Right atrium auricular region (tissue), 2 donors: ENCODE data around the gene NR2E1. TPM values are rescaled to one million over a fixed set of nuclear protein-coding genes. Genes with fewer than 3 reads are reported as not detected.

Experiments used
- DNase-seq: peaks from one replicate; pipeline ENCODE4 v3.0.0-alpha.2; 2019; ENCODE audit warnings: low spot score
- H3K27ac ChIP-seq, 2 donors: fragments of 200-600 bp; sonication (generic); 1 replicate in 1 of 2; 2 replicates in 1 of 2; pipeline ENCODE4 v1.5.1; 2016 to 2019
- H3K27me3 ChIP-seq, 2 donors: fragments of 200-600 bp; sonication (generic); one replicate each; pipeline versions ENCODE4 v1.5.1 to v1.6.0; 2017 to 2019
- H3K36me3 ChIP-seq: fragments of 200-600 bp; sonication (generic); one replicate; pipeline ENCODE4 v1.5.1; 2016
- H3K4me1 ChIP-seq, 2 donors: fragments of 200-600 bp; sonication (generic); one replicate each; pipeline versions ENCODE4 v1.5.1 to v1.6.0; 2017 to 2019
- H3K4me3 ChIP-seq, 2 donors: fragments of 200-600 bp; sonication (generic); 1 replicate in 1 of 2; 2 replicates in 1 of 2; pipeline ENCODE4 v1.5.1; 2017 to 2019; ENCODE audit warnings: mild to moderate bottlenecking in 1 of 2, moderate library complexity in 1 of 2
- H3K9me3 ChIP-seq, 2 donors: fragments of 200-600 bp; sonication (generic); one replicate each; pipeline ENCODE4 v1.5.1; 2019
- CTCF ChIP-seq, 2 donors: fragments of 200-600 bp; sonication (generic); IDR thresholded peaks; one replicate each; pipeline ENCODE4 v1.5.1; 2019; ENCODE audit warnings: antibody characterized with exemption in 2 of 2
- total RNA-seq, 2 donors: library from RNA; depleted of rRNA; stranded (reverse); fragments of >200 nt; gene quantifications; one replicate each; pipeline ENCODE4 v1.1.0, GENCODE V29; 2016

The NR2E1 gene
- total RNA-seq, 2 donors from 2014 or later: not detected

DNA sequence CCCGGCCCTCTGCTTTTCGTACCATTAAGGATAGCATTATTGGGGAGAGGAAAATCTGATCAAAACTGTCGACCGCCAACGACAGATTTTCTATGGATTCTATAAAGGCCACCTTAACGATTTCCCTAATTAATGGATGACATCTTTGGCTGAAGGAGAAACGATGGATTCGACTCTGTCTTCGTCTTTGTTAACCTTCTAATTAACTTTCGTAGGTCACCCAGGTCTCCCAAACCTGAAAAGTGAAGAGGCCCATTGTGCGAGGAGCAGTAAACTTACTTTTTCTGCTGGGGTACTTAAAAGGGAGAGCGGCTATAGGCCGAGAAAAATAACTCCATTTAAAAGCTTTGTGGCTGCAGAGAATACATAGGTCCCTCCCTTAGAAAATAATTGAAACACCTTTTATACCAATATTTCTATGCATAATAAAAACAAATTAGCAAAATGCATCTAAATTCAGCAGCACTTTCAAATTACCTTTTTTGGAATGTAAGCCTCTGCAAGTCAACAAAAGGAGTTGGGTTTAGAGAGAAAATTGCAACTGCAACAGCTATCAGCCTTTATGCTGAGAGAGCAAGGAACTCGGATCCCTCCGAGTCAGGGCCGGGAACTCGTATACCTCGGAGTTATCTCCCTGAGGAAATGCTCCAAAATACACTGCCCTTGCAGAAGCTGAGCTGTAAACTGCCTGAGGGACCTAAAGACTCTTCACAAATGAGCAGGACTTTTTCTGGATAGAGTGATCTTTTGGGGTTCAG, 31.4 kb upstream of the NR2E1 start:
- Histone ChIP-seq H3K36me3 (no peaks in the 10 kb centered on the region), H3K27me3 (no peaks in the 10 kb centered on the region), H3K27ac (peak overlapping the region; percentile 64 to 73), H3K4me1 (peaks cover 0 to 15% of the 10 kb centered on the region in 2 donors), H3K4me3 (peak overlapping the region; percentile 21 to 51), H3K9me3 (no peaks in the 10 kb centered on the region)
- DNase-seq: no peak
- no peak for TF ChIP-seq CTCF (IDR thresholded peaks at IDR 0.05)

GRCh38 chr6:108142240-108142639, 23.6 kb upstream of the NR2E1 start:
- no peaks in the 10 kb centered on the region for H3K4me1 ChIP-seq
- DNase-seq: no peak
- H3K27ac ChIP-seq: no peak overlapping the region
- H3K36me3 ChIP-seq: no peaks in the 10 kb centered on the region
- no peaks in the 10 kb centered on the region for H3K9me3 ChIP-seq
- TF ChIP-seq CTCF (IDR thresholded peaks at IDR 0.05): no peak
- no peaks in the 10 kb centered on the region for H3K27me3 ChIP-seq
- H3K4me3 ChIP-seq: no peak overlapping the region

DNA sequence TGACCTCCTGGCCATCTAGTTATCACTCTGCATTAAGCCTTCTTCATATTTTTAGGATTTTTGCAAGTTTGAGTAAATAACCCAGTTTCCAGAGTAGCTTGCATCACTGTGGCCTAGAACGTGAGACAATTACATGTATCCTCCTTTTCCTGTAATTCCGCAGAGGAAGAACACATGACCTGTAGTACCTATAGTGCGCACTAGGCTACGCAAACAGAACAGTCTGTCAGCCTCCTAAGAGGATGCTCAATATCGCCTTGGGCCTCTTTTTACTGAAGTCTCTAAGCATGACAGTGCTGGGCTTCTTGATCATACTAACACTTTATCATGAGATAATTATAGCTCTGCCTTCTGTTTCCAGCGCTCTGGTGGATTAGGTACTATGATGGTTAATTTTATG, 20.2 kb upstream of the NR2E1 start:
- DNase-seq: no peak
- Histone ChIP-seq H3K4me1 (no peaks in the 10 kb centered on the region), H3K27me3 (peaks cover 0 to 4% of the 10 kb centered on the region in 2 donors), H3K9me3 (peaks cover 0 to 6% of the 10 kb centered on the region in 2 donors), H3K4me3 (no peak overlapping the region), H3K27ac (no peak overlapping the region), H3K36me3 (no peaks in the 10 kb centered on the region)
- TF ChIP-seq CTCF (IDR thresholded peaks at IDR 0.05): no peak

DNA sequence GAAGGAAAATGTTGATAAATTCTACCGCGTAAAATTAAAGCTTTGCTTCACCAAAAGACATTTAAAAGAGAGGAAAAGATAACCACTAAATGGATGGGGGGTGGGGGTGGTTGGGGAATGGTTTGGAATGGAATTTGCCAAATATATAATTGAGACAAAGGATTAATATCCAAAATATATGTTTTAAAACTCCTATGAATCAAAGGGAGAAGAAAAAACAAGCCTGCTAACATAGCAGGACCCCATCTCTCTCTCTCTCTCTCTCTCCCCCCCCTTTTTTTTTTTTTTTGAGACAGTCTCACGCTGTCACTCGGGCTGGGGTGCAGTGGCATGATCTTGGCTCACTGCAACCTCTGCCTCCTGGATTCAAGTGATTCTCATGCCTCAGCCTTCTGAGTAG, 13.4 kb upstream of the NR2E1 start:
- Histone ChIP-seq H3K4me3 (no peak overlapping the region), H3K36me3 (no peaks in the 10 kb centered on the region), H3K4me1 (peaks cover 0 to 9% of the 10 kb centered on the region in 2 donors), H3K27me3 (peaks cover 13 to 16% of the 10 kb centered on the region in 2 donors), H3K9me3 (peaks cover 0 to 6% of the 10 kb centered on the region in 2 donors), H3K27ac (no peak overlapping the region)
- no peak for DNase-seq
- no peak for TF ChIP-seq CTCF (IDR thresholded peaks at IDR 0.05)

- Histone ChIP-seq H3K27ac (no peak overlapping the region), H3K4me3 (no peak overlapping the region), H3K9me3 (no peaks in the 10 kb centered on the region), H3K36me3 (no peaks in the 10 kb centered on the region), H3K27me3 (peaks cover 24 to 36% of the 10 kb centered on the region in 2 donors), H3K4me1 (peaks cover 0 to 17% of the 10 kb centered on the region in 2 donors)
- DNase-seq: no peak
- TF ChIP-seq CTCF (IDR thresholded peaks at IDR 0.05): no peak
These were observed 9.5 kb upstream of the NR2E1 start for GRCh38 chr6:108156180-108156937.
